Activated CD4-positive, alpha-beta T cell treated with anti-CD3 and anti-CD28 coated beads, Interleukin-2, amount 10 ng/mL, durations not matched to agents 7 days and 5 days (primary cell): Measurements from ENCODE around the gene NHSL2. TPM values are rescaled to one million over a fixed set of nuclear protein-coding genes. Genes with fewer than 3 reads are reported as not detected.

ENCODE experiments used
- CTCF ChIA-PET: fragments of 350-600 bp; sonication (Branson Sonifier 250); formaldehyde crosslinking; loops from one replicate; lab custom pipeline; 2021; ENCODE audit warnings: antibody characterized with exemption; lab: Charles Lee
- POLR2A ChIA-PET: fragments of 350-600 bp; sonication (Branson Sonifier 250); formaldehyde crosslinking; loops from one replicate; lab custom pipeline; 2021; ENCODE audit warnings: antibody characterized with exemption; lab: Charles Lee
- DNase-seq: peaks from one replicate; pipeline ENCODE4 v3.0.0-alpha.2; 2020
- H3K27ac Mint-ChIP-seq: one replicate; pipeline ENCODE4 v1.8.0; 2021; ENCODE audit warnings: mild to moderate bottlenecking, moderate library complexity, mixed read lengths
- H3K27me3 Mint-ChIP-seq: one replicate; pipeline ENCODE4 v1.8.0; 2021; ENCODE audit warnings: mixed read lengths
- H3K36me3 Mint-ChIP-seq: one replicate; pipeline ENCODE4 v1.8.0; 2021; ENCODE audit warnings: low read depth, mixed read lengths
- H3K4me1 Mint-ChIP-seq: one replicate; pipeline ENCODE4 v1.8.0; 2021; ENCODE audit warnings: mixed read lengths
- H3K4me3 Mint-ChIP-seq: one replicate; pipeline ENCODE4 v1.8.0; 2021; ENCODE audit warnings: mild to moderate bottlenecking, moderate library complexity, mixed read lengths
- H3K9me3 Mint-ChIP-seq: one replicate; pipeline ENCODE4 v1.8.0; 2021; ENCODE audit warnings: mixed read lengths
- total RNA-seq, 2 experiments: library from RNA; stranded (reverse); gene quantifications; one replicate each; pipeline ENCODE4 v1.2.3, GENCODE V29; 2021

The NHSL2 gene
- total RNA-seq, 2 experiments from 2014 or later = 1.00 to 1.1 TPM

DNA sequence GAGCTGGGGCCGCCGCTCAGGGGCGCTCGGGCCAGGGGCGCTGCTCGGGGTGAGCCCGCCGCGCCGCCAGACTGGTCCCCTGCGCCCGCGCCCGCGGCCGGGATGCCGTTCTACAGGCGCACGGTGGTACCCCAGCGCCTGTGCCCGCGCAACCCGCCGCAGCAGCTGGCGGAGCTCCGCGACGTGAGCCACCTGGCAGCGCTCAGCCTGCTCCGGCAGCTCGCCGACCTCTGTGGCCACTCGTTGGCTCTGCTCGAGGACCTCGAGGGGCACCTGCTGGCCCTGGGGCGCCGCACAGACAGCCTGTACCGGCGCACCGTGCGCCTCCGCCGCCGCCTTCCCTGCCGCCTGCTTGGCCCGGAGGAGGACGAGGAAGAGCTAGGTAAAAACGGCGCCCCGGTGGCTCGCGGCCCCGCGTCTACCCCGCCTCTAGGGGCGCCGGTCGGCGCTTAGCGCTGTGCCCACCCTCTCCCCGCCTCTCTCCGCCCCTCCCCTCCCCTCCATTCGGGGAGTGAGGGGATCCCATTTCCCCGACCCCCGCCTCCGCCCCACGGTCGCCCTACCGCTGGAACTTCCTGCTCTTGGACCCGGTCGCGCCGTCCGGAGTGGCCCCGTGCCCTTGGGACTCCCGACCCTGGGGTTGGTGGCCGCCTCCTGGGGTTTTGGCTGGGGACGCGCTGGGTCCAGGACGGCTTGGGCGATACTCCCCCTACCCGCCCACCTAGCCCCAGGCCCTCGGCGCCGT lies 513 bp downstream of the NHSL2 start:
- DNase-seq = peak; percentile 6
- no peaks in the 10 kb centered on the region for H3K36me3 Mint-ChIP-seq
- H3K27me3 Mint-ChIP-seq = peaks cover 47% of the 10 kb centered on the region
- no peak overlapping the region for H3K27ac Mint-ChIP-seq
- H3K4me1 Mint-ChIP-seq = peaks cover 2% of the 10 kb centered on the region
- H3K9me3 Mint-ChIP-seq = no peaks in the 10 kb centered on the region
- CTCF ChIA-PET = no interaction called here
- no peak overlapping the region for H3K4me3 Mint-ChIP-seq
- POLR2A ChIA-PET = no interaction called here

DNA sequence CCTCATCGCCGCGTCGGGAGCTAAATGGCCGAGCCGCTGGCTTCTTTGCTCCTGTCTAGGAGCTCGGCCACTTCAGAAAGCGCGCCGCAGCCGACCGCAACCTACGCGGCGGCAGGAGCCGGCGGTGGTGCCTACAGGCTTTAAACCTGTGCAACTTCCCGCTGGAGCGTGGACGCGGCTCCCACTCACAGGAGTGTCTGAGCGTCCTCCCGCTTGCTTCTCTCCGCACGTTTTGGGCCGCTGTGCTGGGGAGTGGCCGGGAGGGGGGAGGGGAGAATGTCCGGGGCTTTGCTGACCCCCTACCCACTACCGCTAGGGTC lies 1.0 kb downstream of the NHSL2 start:
- H3K9me3 Mint-ChIP-seq = no peaks in the 10 kb centered on the region
- DNase-seq = no peak
- peaks cover 45% of the 10 kb centered on the region for H3K27me3 Mint-ChIP-seq
- H3K4me1 Mint-ChIP-seq = peaks cover 2% of the 10 kb centered on the region
- no peak overlapping the region for H3K27ac Mint-ChIP-seq
- no peak overlapping the region for H3K4me3 Mint-ChIP-seq
- ChIA-PET POLR2A (no interaction called here), CTCF (no interaction called here)
- no peaks in the 10 kb centered on the region for H3K36me3 Mint-ChIP-seq

DNA sequence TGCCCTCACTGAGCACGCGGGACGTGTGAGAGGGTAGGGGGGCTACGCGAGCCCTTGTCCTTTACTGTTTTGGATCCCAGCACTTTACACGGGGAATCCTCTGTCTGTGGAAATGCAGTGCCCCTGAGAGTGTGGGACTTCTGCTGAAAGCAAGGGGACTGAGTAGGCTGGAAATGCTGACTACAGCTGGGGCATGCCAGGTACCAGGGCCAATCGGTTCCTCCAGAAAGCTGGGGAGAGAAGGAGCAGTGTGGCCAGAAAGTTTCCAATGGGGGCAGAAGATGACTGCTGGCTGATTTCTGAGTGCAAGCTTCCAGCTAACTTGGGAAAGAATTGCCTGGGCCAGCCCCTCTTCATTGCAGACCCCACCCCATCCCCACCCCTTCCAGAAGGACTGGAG lies 1.5 kb downstream of the NHSL2 start:
- Mint-ChIP-seq H3K4me1 (peaks cover 2% of the 10 kb centered on the region), H3K9me3 (no peaks in the 10 kb centered on the region), H3K4me3 (no peak overlapping the region), H3K36me3 (no peaks in the 10 kb centered on the region), H3K27me3 (peaks cover 45% of the 10 kb centered on the region), H3K27ac (no peak overlapping the region)
- DNase-seq = no peak
- POLR2A ChIA-PET = no interaction called here
- CTCF ChIA-PET = no interaction called here

DNA sequence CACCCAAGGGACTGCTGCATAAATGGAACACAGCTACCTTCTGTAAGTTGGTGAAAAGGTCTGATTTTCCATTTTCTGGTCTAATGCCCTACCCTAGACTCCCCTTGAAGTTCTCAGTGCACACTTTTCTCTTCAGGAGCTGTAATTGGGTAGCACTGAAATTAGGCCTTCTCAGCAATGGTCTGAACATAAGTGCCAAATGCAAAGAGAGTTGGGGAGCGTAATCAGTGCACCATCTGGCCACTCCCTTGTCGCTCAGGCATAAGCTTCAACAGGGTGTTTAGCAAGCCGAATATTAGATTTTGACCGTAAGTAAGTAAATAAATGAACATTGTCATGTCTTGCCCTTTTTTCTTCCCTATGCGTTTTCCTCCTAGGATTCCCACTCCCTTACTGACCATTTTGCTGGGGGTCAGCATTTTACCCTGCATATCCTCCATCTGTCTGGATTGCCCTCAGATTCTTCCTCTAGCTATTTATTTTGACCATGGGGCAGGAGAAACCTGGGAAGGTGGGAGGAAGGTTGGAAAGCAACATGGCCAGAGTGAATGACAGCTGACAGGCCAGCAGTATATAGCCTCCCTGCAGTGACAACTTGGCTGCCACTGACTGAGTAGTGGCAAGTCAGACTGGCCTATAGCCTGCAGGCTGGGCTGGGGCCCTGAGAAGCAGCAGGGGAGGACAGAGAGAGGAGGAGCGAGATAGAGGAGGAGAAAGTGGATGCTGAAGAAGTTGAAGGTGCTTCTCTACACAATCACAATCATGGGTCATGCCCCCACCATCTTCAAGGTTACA lies 2.7 kb downstream of the NHSL2 start:
- H3K4me3 Mint-ChIP-seq = no peak overlapping the region
- no peaks in the 10 kb centered on the region for H3K36me3 Mint-ChIP-seq
- peaks cover 42% of the 10 kb centered on the region for H3K27me3 Mint-ChIP-seq
- peaks cover 2% of the 10 kb centered on the region for H3K4me1 Mint-ChIP-seq
- DNase-seq = no peak
- POLR2A ChIA-PET = no interaction called here
- no peaks in the 10 kb centered on the region for H3K9me3 Mint-ChIP-seq
- CTCF ChIA-PET = no interaction called here
- H3K27ac Mint-ChIP-seq = no peak overlapping the region

DNA sequence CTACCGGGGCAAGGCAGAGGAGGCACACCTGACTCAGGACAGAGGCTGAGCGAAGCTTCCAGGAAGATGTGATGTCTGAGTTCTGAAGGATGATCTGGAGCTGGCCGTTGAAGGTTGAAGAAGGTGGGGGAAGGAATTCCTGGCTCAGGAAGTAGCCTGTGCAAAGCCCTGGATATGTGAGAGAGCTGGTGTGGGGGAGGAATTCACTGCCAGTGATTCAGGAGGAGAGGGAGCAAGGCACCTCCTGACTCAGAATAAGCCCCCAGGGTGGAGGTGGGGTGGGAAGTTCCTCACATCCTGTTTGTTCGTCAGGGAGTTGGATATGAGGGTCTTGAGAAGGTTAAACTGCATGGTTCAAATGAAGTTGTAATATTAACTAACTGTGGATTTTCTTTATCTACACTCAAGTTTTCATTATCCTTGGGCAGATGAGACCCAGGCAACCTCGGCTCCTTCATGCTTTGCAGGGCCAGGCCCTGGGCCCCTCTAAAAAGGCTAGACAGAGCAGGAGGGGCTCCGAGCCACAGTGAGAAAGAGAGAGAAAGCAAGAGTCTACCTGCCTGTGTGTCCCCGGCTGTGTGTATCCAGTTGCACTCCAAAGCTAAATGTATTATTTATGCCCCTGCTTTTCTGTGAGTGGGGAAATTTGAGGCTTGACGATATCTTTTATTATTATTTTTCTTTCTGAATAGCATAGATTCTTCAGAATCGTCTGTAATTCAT lies 7.1 kb downstream of the NHSL2 start:
- no peaks in the 10 kb centered on the region for H3K4me1 Mint-ChIP-seq
- POLR2A ChIA-PET = no interaction called here
- CTCF ChIA-PET = no interaction called here
- no peaks in the 10 kb centered on the region for H3K36me3 Mint-ChIP-seq
- H3K4me3 Mint-ChIP-seq = no peak overlapping the region
- H3K27ac Mint-ChIP-seq = no peak overlapping the region
- peaks cover 15% of the 10 kb centered on the region for H3K27me3 Mint-ChIP-seq
- no peaks in the 10 kb centered on the region for H3K9me3 Mint-ChIP-seq
- no peak for DNase-seq

DNA sequence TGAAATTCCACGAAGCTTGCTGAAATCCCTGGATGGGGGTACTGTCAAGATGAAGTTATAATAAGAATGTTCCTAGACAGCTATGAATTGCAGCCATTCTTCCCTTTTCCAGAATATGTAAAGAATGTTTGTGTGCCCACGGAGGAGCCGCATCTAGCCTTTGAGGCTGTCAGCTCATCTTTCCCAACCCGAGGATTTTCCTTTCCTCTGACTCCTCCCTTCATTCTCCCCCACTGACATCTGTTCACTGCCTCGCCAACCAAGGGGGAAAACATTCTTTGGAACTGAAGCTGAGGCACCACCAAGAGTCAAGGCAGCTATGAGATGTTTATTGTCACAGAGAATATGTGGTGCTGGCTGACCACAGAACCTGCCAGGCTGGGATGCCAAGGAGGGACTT lies 8.8 kb downstream of the NHSL2 start:
- Mint-ChIP-seq H3K4me1 (no peaks in the 10 kb centered on the region), H3K36me3 (no peaks in the 10 kb centered on the region), H3K27me3 (no peaks in the 10 kb centered on the region), H3K4me3 (no peak overlapping the region), H3K9me3 (no peaks in the 10 kb centered on the region), H3K27ac (no peak overlapping the region)
- CTCF ChIA-PET = no interaction called here
- DNase-seq = no peak
- POLR2A ChIA-PET = no interaction called here

DNA sequence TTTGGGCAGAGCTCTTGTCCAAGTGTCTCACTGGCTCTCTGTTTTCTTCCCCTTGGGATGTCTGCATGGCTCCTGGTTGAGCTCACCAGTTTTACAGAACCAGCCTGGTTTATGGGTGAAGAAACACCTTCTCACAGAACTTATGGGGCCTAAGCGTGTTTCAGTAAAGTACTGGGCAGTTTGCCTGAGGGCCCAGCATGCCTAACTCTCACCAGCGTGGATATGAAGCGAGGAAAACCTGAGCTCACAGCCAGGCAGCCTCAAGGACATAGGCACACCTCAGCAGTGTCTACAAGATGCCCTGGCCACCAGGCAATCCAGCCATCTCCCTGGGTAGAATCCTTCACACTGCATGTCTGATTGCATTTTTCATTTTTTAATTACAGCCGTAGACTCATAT lies 9.2 kb downstream of the NHSL2 start:
- Mint-ChIP-seq H3K36me3 (no peaks in the 10 kb centered on the region), H3K27ac (no peak overlapping the region), H3K27me3 (no peaks in the 10 kb centered on the region), H3K4me3 (no peak overlapping the region), H3K9me3 (no peaks in the 10 kb centered on the region), H3K4me1 (no peaks in the 10 kb centered on the region)
- no peak for DNase-seq
- ChIA-PET CTCF (interaction anchor here (1.1 kb wide), 1 partner anchor 98 kb away, joined by 4 read pairs; no protein-coding TSS in a partner anchor), POLR2A (no interaction called here)

DNA sequence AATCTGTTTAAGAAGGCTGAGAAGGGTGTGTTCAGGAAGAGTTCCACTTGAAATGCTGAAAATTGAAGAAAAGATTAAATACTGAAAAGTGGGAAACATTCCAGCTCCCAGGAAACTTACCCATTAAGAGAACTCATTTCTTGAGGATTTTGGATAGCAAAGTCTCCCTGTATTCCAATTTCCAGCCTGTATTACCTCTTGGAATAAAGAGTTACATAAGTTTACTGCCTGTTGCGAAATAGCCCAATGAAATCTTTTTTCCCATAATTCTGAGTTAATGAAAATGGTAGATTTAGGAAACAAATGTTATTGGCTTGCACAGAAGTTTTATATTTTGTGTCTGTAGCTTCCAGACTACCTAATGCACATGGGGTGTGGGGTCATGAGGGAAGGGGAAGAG lies 12.0 kb downstream of the NHSL2 start:
- CTCF ChIA-PET = no interaction called here
- Mint-ChIP-seq H3K36me3 (no peaks in the 10 kb centered on the region), H3K4me3 (no peak overlapping the region), H3K4me1 (no peaks in the 10 kb centered on the region), H3K9me3 (no peaks in the 10 kb centered on the region), H3K27me3 (no peaks in the 10 kb centered on the region), H3K27ac (no peak overlapping the region)
- POLR2A ChIA-PET = no interaction called here
- DNase-seq = no peak

DNA sequence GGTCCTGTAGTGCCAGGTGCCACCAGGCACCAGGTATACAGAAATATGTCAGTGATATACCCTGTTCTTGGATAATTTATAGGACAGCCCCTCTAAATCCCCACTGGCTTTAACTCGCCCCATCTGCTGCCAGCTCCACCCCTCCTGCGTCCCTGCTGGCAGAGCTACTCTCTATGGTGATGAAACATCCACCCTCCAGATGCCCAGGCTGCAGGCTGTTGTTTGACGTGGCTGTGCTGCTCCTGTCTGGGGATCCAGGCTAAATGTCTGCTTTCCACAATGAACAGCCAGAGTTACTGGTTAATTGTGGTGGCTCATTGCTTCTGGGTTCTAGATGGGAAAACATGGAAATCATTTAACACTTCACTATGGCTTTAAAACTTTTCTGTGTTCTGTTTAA lies 12.9 kb downstream of the NHSL2 start:
- ChIA-PET POLR2A (no interaction called here), CTCF (no interaction called here)
- H3K27ac Mint-ChIP-seq = no peak overlapping the region
- H3K9me3 Mint-ChIP-seq = no peaks in the 10 kb centered on the region
- no peaks in the 10 kb centered on the region for H3K4me1 Mint-ChIP-seq
- no peak overlapping the region for H3K4me3 Mint-ChIP-seq
- DNase-seq = no peak
- no peaks in the 10 kb centered on the region for H3K27me3 Mint-ChIP-seq
- H3K36me3 Mint-ChIP-seq = no peaks in the 10 kb centered on the region

DNA sequence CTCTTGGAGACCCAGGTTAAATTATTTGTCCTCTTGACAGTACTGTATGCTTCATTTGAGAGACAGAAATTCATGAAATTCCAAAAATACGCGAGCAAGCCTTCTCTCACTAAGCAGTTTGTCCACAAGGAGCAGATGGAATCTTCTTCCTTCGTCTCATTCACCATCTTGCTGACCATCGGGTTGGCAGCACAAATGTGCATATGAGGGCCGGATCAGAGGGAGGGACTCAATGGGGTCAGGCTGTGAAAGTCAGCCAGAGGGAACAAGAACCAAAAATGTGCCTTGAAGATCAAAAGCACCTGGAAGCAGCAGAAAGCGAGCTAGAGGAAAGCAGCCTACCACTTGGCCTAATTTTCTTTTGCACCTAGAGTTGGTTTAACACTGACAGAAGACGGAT lies 16.4 kb downstream of the NHSL2 start:
- no peaks in the 10 kb centered on the region for H3K36me3 Mint-ChIP-seq
- no peaks in the 10 kb centered on the region for H3K4me1 Mint-ChIP-seq
- H3K9me3 Mint-ChIP-seq = no peaks in the 10 kb centered on the region
- H3K27me3 Mint-ChIP-seq = no peaks in the 10 kb centered on the region
- no peak overlapping the region for H3K27ac Mint-ChIP-seq
- DNase-seq = no peak
- ChIA-PET POLR2A (no interaction called here), CTCF (interaction anchor here (0.6 kb wide), 1 partner anchor 255 kb away, joined by 3 read pairs; no protein-coding TSS in a partner anchor)
- H3K4me3 Mint-ChIP-seq = no peak overlapping the region

DNA sequence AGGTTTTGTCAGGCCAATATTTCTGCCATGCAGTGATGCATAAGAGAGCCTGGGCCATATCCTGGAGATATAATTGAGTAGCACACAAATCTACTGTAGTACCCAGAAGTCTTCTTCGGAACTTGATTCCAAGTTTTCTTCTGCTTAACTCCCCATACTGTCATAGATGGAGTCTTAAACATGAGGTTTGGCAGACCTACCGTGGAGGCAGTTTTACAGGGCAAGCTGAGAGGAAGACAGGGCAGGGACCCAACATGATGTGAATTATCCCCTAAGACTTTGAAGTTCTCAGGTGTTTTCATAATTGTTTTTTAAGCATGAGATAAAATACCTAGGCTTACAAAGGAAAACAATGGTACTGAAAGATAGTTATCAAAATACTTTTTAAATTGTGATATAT lies 18.2 kb downstream of the NHSL2 start:
- H3K9me3 Mint-ChIP-seq = no peaks in the 10 kb centered on the region
- DNase-seq = no peak
- ChIA-PET CTCF (no interaction called here), POLR2A (no interaction called here)
- H3K27ac Mint-ChIP-seq = no peak overlapping the region
- peaks cover 1% of the 10 kb centered on the region for H3K27me3 Mint-ChIP-seq
- H3K36me3 Mint-ChIP-seq = no peaks in the 10 kb centered on the region
- no peak overlapping the region for H3K4me3 Mint-ChIP-seq
- H3K4me1 Mint-ChIP-seq = no peaks in the 10 kb centered on the region

DNA sequence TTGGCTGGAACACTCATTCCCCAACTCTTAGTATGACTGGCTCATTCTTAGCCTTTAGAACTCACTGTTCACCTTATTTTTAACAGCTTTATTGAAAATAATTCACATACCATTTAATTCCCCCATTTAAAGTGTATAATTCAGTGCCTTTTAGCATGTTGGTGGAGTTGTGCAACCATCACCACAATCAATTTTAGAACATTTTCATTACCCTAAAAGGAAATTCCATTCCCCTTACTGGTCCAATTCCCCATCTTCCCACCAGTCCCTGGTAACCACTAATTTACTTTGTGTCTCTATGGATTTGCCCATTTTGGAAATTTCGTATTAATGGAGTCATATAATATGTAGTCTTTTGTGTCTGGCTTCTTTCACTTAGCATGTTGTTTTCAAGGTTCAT lies 19.7 kb downstream of the NHSL2 start:
- no peaks in the 10 kb centered on the region for H3K9me3 Mint-ChIP-seq
- no peaks in the 10 kb centered on the region for H3K4me1 Mint-ChIP-seq
- ChIA-PET POLR2A (no interaction called here), CTCF (no interaction called here)
- H3K27me3 Mint-ChIP-seq = peaks cover 1% of the 10 kb centered on the region
- DNase-seq = no peak
- H3K27ac Mint-ChIP-seq = no peak overlapping the region
- H3K4me3 Mint-ChIP-seq = no peak overlapping the region
- no peaks in the 10 kb centered on the region for H3K36me3 Mint-ChIP-seq

DNA sequence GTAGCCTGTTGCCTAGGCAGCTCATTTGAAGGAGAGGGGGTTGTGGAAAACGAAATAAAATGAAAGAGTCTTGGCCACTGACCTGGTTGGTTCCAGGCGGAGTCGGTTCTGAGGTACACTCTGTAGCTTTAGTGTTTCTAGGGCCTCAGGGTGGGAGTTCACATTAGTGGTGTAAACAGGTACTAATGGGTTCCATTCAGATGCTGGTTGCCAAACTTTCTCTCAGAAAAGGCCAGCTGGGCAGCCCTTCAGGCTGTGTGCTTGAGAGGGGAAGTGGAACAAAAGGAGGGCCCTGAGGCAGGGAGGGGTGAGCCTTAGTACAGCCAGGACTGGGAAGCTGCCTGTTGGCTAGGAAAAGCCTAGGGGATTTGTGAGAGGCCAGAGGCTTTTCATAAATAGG lies 24.8 kb downstream of the NHSL2 start:
- H3K36me3 Mint-ChIP-seq = no peaks in the 10 kb centered on the region
- POLR2A ChIA-PET = no interaction called here
- H3K27me3 Mint-ChIP-seq = peaks cover 4% of the 10 kb centered on the region
- CTCF ChIA-PET = interaction anchor here (0.6 kb wide), 1 partner anchor 561 kb away, joined by 3 read pairs; no protein-coding TSS in a partner anchor
- no peak overlapping the region for H3K4me3 Mint-ChIP-seq
- no peak overlapping the region for H3K27ac Mint-ChIP-seq
- H3K9me3 Mint-ChIP-seq = no peaks in the 10 kb centered on the region
- no peaks in the 10 kb centered on the region for H3K4me1 Mint-ChIP-seq
- no peak for DNase-seq
